IPS-20b (cell line): ENCODE data around the gene EEF1AKMT3.
"Not testable (repeated sequence)": the region's sequence is repeated elsewhere in the genome, so short reads cannot be mapped to it uniquely, and the experiment has no call there.

Source experiments
- H3K27ac ChIP-seq: one replicate; pipeline ENCODE4 v1.5.1; 2013; ENCODE audit warnings: low read length
- H3K27me3 ChIP-seq: 2 replicates; pipeline ENCODE4 v1.6.1; 2013; ENCODE audit warnings: mild to moderate bottlenecking, low read length, inconsistent platforms; ENCODE audit not compliant: insufficient read depth
- H3K36me3 ChIP-seq: 2 replicates; pipeline ENCODE4 v1.6.1; 2013; ENCODE audit warnings: low read depth, mild to moderate bottlenecking, inconsistent platforms, low read length, moderate library complexity; ENCODE audit not compliant: insufficient read depth
- H3K4me1 ChIP-seq: 2 replicates; pipeline ENCODE4 v1.6.1; 2013; ENCODE audit warnings: mild to moderate bottlenecking, control low read depth, inconsistent platforms, low read length, moderate library complexity; ENCODE audit not compliant: insufficient read depth
- H3K4me3 ChIP-seq: 2 replicates; pipeline ENCODE4 v1.5.1; 2013; ENCODE audit warnings: mild to moderate bottlenecking, low read length, inconsistent platforms
- H3K9ac ChIP-seq: 2 replicates; pipeline ENCODE4 v1.6.1; 2013; ENCODE audit warnings: low read depth, mild to moderate bottlenecking, inconsistent platforms, low read length, moderate library complexity
- H3K9me3 ChIP-seq: 2 replicates; pipeline ENCODE4 v1.6.1; 2013; ENCODE audit warnings: mild to moderate bottlenecking, low read depth, low read length, inconsistent platforms; ENCODE audit not compliant: insufficient read depth

Gene EEF1AKMT3

GRCh38 chr12:57817990-57818331 lies 45.5 kb downstream of the EEF1AKMT3 start:
- peaks cover 26% of the 10 kb centered on the region for H3K36me3 ChIP-seq
- H3K4me1 ChIP-seq, result not testable (repeated sequence)

GRCh38 chr12:57820119-57820518 lies 47.7 kb downstream of the EEF1AKMT3 start:
- peaks cover 48% of the 10 kb centered on the region for H3K36me3 ChIP-seq
- not testable (repeated sequence) for H3K4me3 ChIP-seq, H3K27me3 ChIP-seq, H3K4me1 ChIP-seq, H3K9me3 ChIP-seq, H3K9ac ChIP-seq, H3K27ac ChIP-seq

More at GRCh38 chr12:57817990-57818331, 45.5 kb downstream of the EEF1AKMT3 start:
- not testable (repeated sequence) for H3K4me3 ChIP-seq, H3K9me3 ChIP-seq, H3K27ac ChIP-seq, H3K27me3 ChIP-seq, H3K9ac ChIP-seq

GRCh38 chr12:57821015-57821414 lies 48.6 kb downstream of the EEF1AKMT3 start:
- H3K36me3 ChIP-seq, result peaks cover 57% of the 10 kb centered on the region

GRCh38 chr12:57821474-57822214 lies 49.2 kb downstream of the EEF1AKMT3 start:
- no peaks in the 10 kb centered on the region for H3K4me1 ChIP-seq
- no peak overlapping the region for H3K4me3 ChIP-seq
- no peaks in the 10 kb centered on the region for H3K9me3 ChIP-seq
- H3K9ac ChIP-seq, result no peak overlapping the region
- H3K27ac ChIP-seq, result no peak overlapping the region
- peaks cover 63% of the 10 kb centered on the region for H3K36me3 ChIP-seq
- H3K27me3 ChIP-seq, result no peaks in the 10 kb centered on the region

More at GRCh38 chr12:57821015-57821414, 48.6 kb downstream of the EEF1AKMT3 start:
- H3K4me3 ChIP-seq, H3K27ac ChIP-seq, H3K27me3 ChIP-seq, H3K9ac ChIP-seq, H3K4me1 ChIP-seq, H3K9me3 ChIP-seq: not testable (repeated sequence)

GRCh38 chr12:57822392-57823130 lies 50.1 kb downstream of the EEF1AKMT3 start:
- H3K4me3 ChIP-seq, result no peak overlapping the region
- no peak overlapping the region for H3K9ac ChIP-seq
- H3K4me1 ChIP-seq, result no peaks in the 10 kb centered on the region
- no peak overlapping the region for H3K27ac ChIP-seq
- H3K9me3 ChIP-seq, result no peaks in the 10 kb centered on the region
- H3K36me3 ChIP-seq, result peaks cover 72% of the 10 kb centered on the region
- no peaks in the 10 kb centered on the region for H3K27me3 ChIP-seq

- H3K9ac ChIP-seq, result no peak overlapping the region
- no peaks in the 10 kb centered on the region for H3K27me3 ChIP-seq
- H3K9me3 ChIP-seq, result no peaks in the 10 kb centered on the region
- H3K4me1 ChIP-seq, result no peaks in the 10 kb centered on the region
- no peak overlapping the region for H3K27ac ChIP-seq
- H3K4me3 ChIP-seq, result no peak overlapping the region
- peaks cover 79% of the 10 kb centered on the region for H3K36me3 ChIP-seq
These were observed 50.9 kb downstream of the EEF1AKMT3 start for GRCh38 chr12:57823131-57823907.

- H3K9ac ChIP-seq, result no peak overlapping the region
These were observed 51.7 kb downstream of the EEF1AKMT3 start for GRCh38 chr12:57823908-57824640.

GRCh38 chr12:57825451-57825850 lies 53.0 kb downstream of the EEF1AKMT3 start:
- no peak overlapping the region for H3K4me3 ChIP-seq
- H3K36me3 ChIP-seq, result peaks cover 92% of the 10 kb centered on the region
- no peaks in the 10 kb centered on the region for H3K4me1 ChIP-seq
- no peak overlapping the region for H3K9ac ChIP-seq
- H3K27me3 ChIP-seq, result no peaks in the 10 kb centered on the region
- no peaks in the 10 kb centered on the region for H3K9me3 ChIP-seq
- H3K27ac ChIP-seq, result no peak overlapping the region

More at GRCh38 chr12:57823908-57824640, 51.7 kb downstream of the EEF1AKMT3 start:
- H3K36me3 ChIP-seq, result peaks cover 86% of the 10 kb centered on the region
- H3K27ac ChIP-seq, result no peak overlapping the region
- no peaks in the 10 kb centered on the region for H3K27me3 ChIP-seq
- H3K9me3 ChIP-seq, result no peaks in the 10 kb centered on the region
- H3K4me3 ChIP-seq, result no peak overlapping the region
- no peaks in the 10 kb centered on the region for H3K4me1 ChIP-seq

- Histone ChIP-seq H3K27ac (no peak overlapping the region), H3K36me3 (peaks cover 83% of the 10 kb centered on the region), H3K4me3 (no peak overlapping the region), H3K9me3 (no peaks in the 10 kb centered on the region), H3K9ac (no peak overlapping the region), H3K27me3 (no peaks in the 10 kb centered on the region), H3K4me1 (no peaks in the 10 kb centered on the region)
These were observed 54.0 kb downstream of the EEF1AKMT3 start for GRCh38 chr12:57826400-57826799.

- H3K27ac ChIP-seq, result no peak overlapping the region
- H3K4me1 ChIP-seq, result no peaks in the 10 kb centered on the region; the same call in 1 of the 2 replicates
- H3K27me3 ChIP-seq, result no peaks in the 10 kb centered on the region
- no peaks in the 10 kb centered on the region for H3K9me3 ChIP-seq
- H3K36me3 ChIP-seq, result peaks cover 77% of the 10 kb centered on the region
- H3K4me3 ChIP-seq, result no peak overlapping the region
- no peak overlapping the region for H3K9ac ChIP-seq
These were observed 54.6 kb downstream of the EEF1AKMT3 start for GRCh38 chr12:57826966-57827365.
